HepG2 (cell line): ENCODE results near the gene GBX1. TPM values are rescaled to one million over a fixed set of nuclear protein-coding genes. Genes with fewer than 3 reads are reported as not detected.

Source experiments
- ATF7-NPFF ChIP-seq: sonication (generic); formaldehyde crosslinking; IDR thresholded peaks from 2 replicates; pipeline ENCODE4 v1.8.1; 2023; ENCODE audit warnings: mild to moderate bottlenecking, low read depth, missing genetic modification reagents, moderate library complexity
- ATM ChIP-seq: fragments of 450-650 bp; IDR thresholded peaks from 2 replicates; pipeline ENCODE4 v1.7.1; 2017; ENCODE audit warnings: mild to moderate bottlenecking, borderline replicate concordance
- E2F5 ChIP-seq: sonication (generic); formaldehyde crosslinking; conservative IDR thresholded peaks from 2 replicates; pipeline ENCODE4 v1.4.0; 2020; ENCODE audit warnings: missing genetic modification reagents
- GZF1 ChIP-seq: sonication (generic); formaldehyde crosslinking; IDR thresholded peaks from 2 replicates; pipeline ENCODE4 v1.5.1; 2020; ENCODE audit warnings: mild to moderate bottlenecking, missing genetic modification reagents
- HES4 ChIP-seq: sonication (generic); formaldehyde crosslinking; IDR thresholded peaks from 2 replicates; pipeline ENCODE4 v1.9.0; 2021; ENCODE audit warnings: mild to moderate bottlenecking, missing genetic modification reagents, borderline replicate concordance
- IKZF4 ChIP-seq: sonication (generic); formaldehyde crosslinking; IDR thresholded peaks from 2 replicates; pipeline ENCODE4 v1.5.1; 2020; ENCODE audit warnings: borderline replicate concordance, mild to moderate bottlenecking, low read depth, missing genetic modification reagents; ENCODE audit errors: not compliant biosample characterization
- JUN ChIP-seq: sonication (generic); formaldehyde crosslinking; IDR thresholded peaks from 2 replicates; pipeline ENCODE4 v1.4.0; 2020; ENCODE audit warnings: mild to moderate bottlenecking, missing genetic modification reagents
- LBX2 ChIP-seq: sonication (generic); formaldehyde crosslinking; IDR thresholded peaks from 2 replicates; pipeline ENCODE4 v1.5.0; 2020; ENCODE audit warnings: missing genetic modification reagents, mild to moderate bottlenecking, borderline replicate concordance
- RFXAP ChIP-seq: sonication (generic); formaldehyde crosslinking; IDR thresholded peaks from 2 replicates; pipeline ENCODE4 v1.4.0; 2020; ENCODE audit warnings: missing genetic modification reagents, borderline replicate concordance
- SCMH1 ChIP-seq: sonication (generic); formaldehyde crosslinking; IDR thresholded peaks from 2 replicates; pipeline ENCODE4 v1.9.0; 2021; ENCODE audit warnings: missing genetic modification reagents, mild to moderate bottlenecking, borderline replicate concordance
- TBX2 ChIP-seq: sonication (generic); formaldehyde crosslinking; IDR thresholded peaks from 2 replicates; pipeline ENCODE4 v1.5.0; 2020; ENCODE audit warnings: missing genetic modification reagents, mild to moderate bottlenecking, borderline replicate concordance
- THAP7 ChIP-seq: sonication (generic); formaldehyde crosslinking; IDR thresholded peaks from 2 replicates; pipeline ENCODE4 v1.8.1; 2023; ENCODE audit warnings: mild to moderate bottlenecking, missing genetic modification reagents
- ZBTB2 ChIP-seq: sonication (generic); formaldehyde crosslinking; IDR thresholded peaks from 2 replicates; pipeline ENCODE4 v1.8.0; 2022; ENCODE audit warnings: low read depth, missing genetic modification reagents
- ZKSCAN1 ChIP-seq: fragments of 150-350 bp; IDR thresholded peaks from 2 replicates; pipeline ENCODE4 v1.6.1; 2014; ENCODE audit warnings: low read length
- ZNF18 ChIP-seq: sonication (generic); formaldehyde crosslinking; IDR thresholded peaks from 2 replicates; pipeline ENCODE4 v1.8.0; 2022; ENCODE audit warnings: mild to moderate bottlenecking, missing genetic modification reagents; ENCODE audit not compliant: insufficient replicate concordance
- ZNF207 ChIP-seq: fragments of 450-650 bp; IDR thresholded peaks from 2 replicates; pipeline ENCODE4 v1.6.1; 2016; ENCODE audit warnings: antibody characterized with exemption, borderline replicate concordance
- ZNF414 ChIP-seq: sonication (generic); formaldehyde crosslinking; IDR thresholded peaks from 2 replicates; pipeline ENCODE4 v1.5.0; 2020; ENCODE audit warnings: missing genetic modification reagents
- ZNF432 ChIP-seq: sonication (generic); formaldehyde crosslinking; IDR thresholded peaks from 2 replicates; pipeline ENCODE4 v1.5.0; 2020; ENCODE audit warnings: missing genetic modification reagents, mild to moderate bottlenecking, borderline replicate concordance
- ZNF572 ChIP-seq: sonication (generic); formaldehyde crosslinking; IDR thresholded peaks from 2 replicates; pipeline ENCODE4 v1.5.1; 2020; ENCODE audit warnings: mild to moderate bottlenecking, missing genetic modification reagents
- ZNF709 ChIP-seq: sonication (generic); formaldehyde crosslinking; IDR thresholded peaks from 2 replicates; pipeline ENCODE4 v1.5.0; 2020; ENCODE audit warnings: mild to moderate bottlenecking, missing genetic modification reagents
- ZNF766 ChIP-seq: sonication (generic); formaldehyde crosslinking; IDR thresholded peaks from 2 replicates; pipeline ENCODE4 v1.5.0; 2020; ENCODE audit warnings: missing genetic modification reagents, borderline replicate concordance
- ZNF816 ChIP-seq: sonication (generic); formaldehyde crosslinking; IDR thresholded peaks from 2 replicates; pipeline ENCODE4 v1.8.0; 2022; ENCODE audit warnings: missing genetic modification reagents, mild to moderate bottlenecking, borderline replicate concordance
- ZNF883 ChIP-seq: sonication (generic); formaldehyde crosslinking; IDR thresholded peaks from 2 replicates; pipeline ENCODE4 v1.5.1; 2020; ENCODE audit warnings: mild to moderate bottlenecking, missing genetic modification reagents; ENCODE audit errors: not compliant biosample characterization
- polyA plus RNA-seq, 8 experiments: library from polyadenylated mRNA; depleted of rRNA in 3 of 8; stranded (reverse) in 7 of 8; unstranded in 1 of 8; fragments of >200 nt; fragmentation: Illumina TruSeq in 4 of 8; extraction: Trizol in 4 of 8; gene quantifications; 2 replicates each; pipeline versions ENCODE4 v1.2.1 to v1.2.3, GENCODE V29; 2011 to 2016; ENCODE audit warnings: low read depth in 4 of 8, missing spikeins in 1 of 8, mixed read lengths in 1 of 8; ENCODE audit not compliant: insufficient read depth in 1 of 8
- total RNA-seq, 5 experiments: library from RNA; depleted of rRNA; stranded (reverse); fragments of >200 nt; fragmentation: Illumina TruSeq; extraction: Trizol; gene quantifications; 2 replicates each; pipeline ENCODE4 v1.2.3, GENCODE V29; 2016; ENCODE audit warnings: low read depth in 1 of 5

GBX1 gene
- total and polyA plus RNA-seq, 2 of the 13 experiments (the other 11 are each of a cell fraction or from before 2014, with no cell fraction given), result not detected

GRCh38 chr7:151172273-151173141 lies 5.0 kb upstream of the GBX1 start (continued):
- TF ChIP-seq ZNF18 (CRISPR knock-in tag) (no peak), ZNF709 (CRISPR knock-in tag) (no peak), RFXAP (CRISPR knock-in tag) (0 out of 2 replicates have a peak, but pooled peaks have one; percentile 37), ZNF414 (CRISPR knock-in tag) (no peak), ZNF883 (CRISPR knock-in tag) (peak; percentile 81), ZNF816 (CRISPR knock-in tag) (no peak), ZNF766 (CRISPR knock-in tag) (no peak), IKZF4 (CRISPR knock-in tag) (no peak), ZNF207 (no peak), TBX2 (CRISPR knock-in tag) (0 out of 2 replicates have a peak, but pooled peaks have one; percentile 33), ATM (no peak), ZKSCAN1 (no peak), ZBTB2 (no peak), JUN (CRISPR knock-in tag) (no peak), THAP7 (CRISPR knock-in tag) (no peak), ATF7-NPFF (CRISPR knock-in tag) (no peak), LBX2 (CRISPR knock-in tag) (no peak), GZF1 (no peak), HES4 (CRISPR knock-in tag) (no peak), ZNF572 (CRISPR knock-in tag) (no peak), ZNF432 (no peak), SCMH1 (CRISPR knock-in tag) (no peak), E2F5 (CRISPR knock-in tag) (no peak)
